Medulla oblongata (tissue), 1 donor: Measurements from ENCODE around the gene SEMA3C.

ENCODE experiments used
- DNase-seq: peaks from one replicate; pipeline ENCODE4 v3.0.0-alpha.2; 2015; ENCODE audit errors: extremely low spot score

SEMA3C gene

GRCh38 chr7:80699045-80699638 is 219.7 kb downstream of the SEMA3C start:
- peak; percentile 81 for DNase-seq
